PFSK-1 (cell line): ENCODE results near the gene CD244.

Experiments used
- FOXP2 ChIP-seq: optimal IDR thresholded peaks from 2 replicates; pipeline ENCODE3; 2011; ENCODE audit warnings: borderline replicate concordance, control low read depth, inconsistent platforms; ENCODE audit not compliant: insufficient read depth; ENCODE audit errors: extremely low read length, extremely low read depth
- POLR2AphosphoS5 ChIP-seq: IDR thresholded peaks from 2 replicates; pipeline ENCODE4 v1.6.1; 2012; ENCODE audit warnings: low read depth, mild to moderate bottlenecking, control low read depth, low read length, moderate library complexity
- REST ChIP-seq, 2 experiments: IDR thresholded peaks; 2 replicates each; pipeline versions ENCODE4 v1.6.1 to v1.8.0; 2011 to 2012; ENCODE audit warnings: low read depth in 2 of 2, low read length in 2 of 2, control low read depth in 1 of 2, inconsistent platforms in 1 of 2, mild to moderate bottlenecking in 1 of 2, moderate library complexity in 1 of 2; ENCODE audit not compliant: insufficient read depth in 1 of 2
- SIN3A ChIP-seq: IDR thresholded peaks from 2 replicates; pipeline ENCODE4 v1.6.1; 2012; ENCODE audit warnings: mild to moderate bottlenecking, low read length, moderate library complexity, borderline replicate concordance; ENCODE audit not compliant: insufficient read depth
- TAF1 ChIP-seq: IDR thresholded peaks from 2 replicates; pipeline ENCODE4 v1.6.1; 2012; ENCODE audit warnings: low read length, control low read depth, borderline replicate concordance; ENCODE audit not compliant: insufficient read depth

DNA sequence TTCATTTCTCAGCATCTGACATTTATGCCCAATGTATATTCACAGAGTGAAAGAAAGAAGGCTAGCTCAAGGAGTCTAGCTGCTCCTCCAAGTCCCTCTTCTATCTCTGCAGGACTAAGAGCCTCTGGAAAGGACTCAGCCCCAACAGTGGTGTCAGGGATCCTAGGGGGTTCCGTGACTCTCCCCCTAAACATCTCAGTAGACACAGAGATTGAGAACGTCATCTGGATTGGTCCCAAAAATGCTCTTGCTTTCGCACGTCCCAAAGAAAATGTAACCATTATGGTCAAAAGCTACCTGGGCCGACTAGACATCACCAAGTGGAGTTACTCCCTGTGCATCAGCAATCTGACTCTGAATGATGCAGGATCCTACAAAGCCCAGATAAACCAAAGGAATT, 63.0 kb downstream of the CD244 start:
- no peak for TF ChIP-seq REST (IDR thresholded peaks at IDR 0.05; ENCODE audit: insufficient read depth in 1 of 2, low read depth in 2 of 2, low read length in 2 of 2)
- no peak for TF ChIP-seq POLR2AphosphoS5
- TF ChIP-seq TAF1 = no peak
- TF ChIP-seq FOXP2 = no peak
- TF ChIP-seq SIN3A = no peak
